Measurements from ENCODE around the gene LARGE1. TPM values are rescaled to one million over a fixed set of nuclear protein-coding genes. Genes with fewer than 3 reads are reported as not detected.
A peak's percentile ranks its signal among the peaks of the same experiment; 100 is the strongest.

LARGE1 gene
- total RNA-seq, 4 donors from 2014 or later: 18.7 to 82.1 (median 39.2) TPM

GRCh38 chr22:33737662-33738061 lies 182.6 kb downstream of the LARGE1 start:
- no peaks in the 10 kb centered on the region for H3K36me3 ChIP-seq
- intact Hi-C loops (cut with DNase I; ENCODE audit: low total_unique reads): no loop called here
- H3K4me3 ChIP-seq: no peak overlapping the region
- TF ChIP-seq, protein P1, sequence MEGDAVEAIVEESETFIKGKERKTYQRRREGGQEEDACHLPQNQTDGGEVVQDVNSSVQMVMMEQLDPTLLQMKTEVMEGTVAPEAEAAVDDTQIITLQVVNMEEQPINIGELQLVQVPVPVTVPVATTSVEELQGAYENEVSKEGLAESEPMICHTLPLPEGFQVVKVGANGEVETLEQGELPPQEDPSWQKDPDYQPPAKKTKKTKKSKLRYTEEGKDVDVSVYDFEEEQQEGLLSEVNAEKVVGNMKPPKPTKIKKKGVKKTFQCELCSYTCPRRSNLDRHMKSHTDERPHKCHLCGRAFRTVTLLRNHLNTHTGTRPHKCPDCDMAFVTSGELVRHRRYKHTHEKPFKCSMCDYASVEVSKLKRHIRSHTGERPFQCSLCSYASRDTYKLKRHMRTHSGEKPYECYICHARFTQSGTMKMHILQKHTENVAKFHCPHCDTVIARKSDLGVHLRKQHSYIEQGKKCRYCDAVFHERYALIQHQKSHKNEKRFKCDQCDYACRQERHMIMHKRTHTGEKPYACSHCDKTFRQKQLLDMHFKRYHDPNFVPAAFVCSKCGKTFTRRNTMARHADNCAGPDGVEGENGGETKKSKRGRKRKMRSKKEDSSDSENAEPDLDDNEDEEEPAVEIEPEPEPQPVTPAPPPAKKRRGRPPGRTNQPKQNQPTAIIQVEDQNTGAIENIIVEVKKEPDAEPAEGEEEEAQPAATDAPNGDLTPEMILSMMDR (IDR thresholded peaks at IDR 0.05): no peak
- no peak for TF ChIP-seq POLR2A (IDR thresholded peaks at IDR 0.05)
- H3K4me1 ChIP-seq: no peaks in the 10 kb centered on the region
- DNase-seq: no peak
- no peak overlapping the region for H3K27ac ChIP-seq
- H3K27me3 ChIP-seq: no peaks in the 10 kb centered on the region
- no peaks in the 10 kb centered on the region for H3K9me3 ChIP-seq

DNA sequence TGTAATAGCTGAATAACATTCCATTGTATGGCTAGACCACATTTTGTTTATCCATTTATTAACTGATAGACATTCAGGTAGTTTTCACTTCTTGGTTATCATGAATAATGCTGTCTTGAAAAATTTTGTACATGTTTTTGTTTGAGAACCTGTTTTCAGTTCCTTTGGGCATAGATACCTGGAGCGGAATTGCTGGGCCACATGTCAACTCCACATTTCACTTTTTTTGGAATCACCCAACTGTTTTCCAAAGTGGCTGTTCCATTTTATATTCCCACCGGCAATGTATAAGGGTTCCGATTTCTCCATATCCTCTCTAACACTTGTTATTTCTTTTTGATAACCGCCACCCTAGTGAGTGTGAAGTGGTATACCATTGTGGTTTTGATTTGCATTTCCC lies 184.3 kb downstream of the LARGE1 start:
- intact Hi-C loops (cut with DNase I; ENCODE audit: low total_unique reads): no loop called here
- no peak for DNase-seq
- no peaks in the 10 kb centered on the region for H3K9me3 ChIP-seq
- H3K27ac ChIP-seq: no peak overlapping the region
- TF ChIP-seq, protein P1 (IDR thresholded peaks at IDR 0.05): no peak
- no peak for TF ChIP-seq POLR2A (IDR thresholded peaks at IDR 0.05)
- no peak overlapping the region for H3K4me3 ChIP-seq
- H3K36me3 ChIP-seq: no peaks in the 10 kb centered on the region
- no peaks in the 10 kb centered on the region for H3K27me3 ChIP-seq
- H3K4me1 ChIP-seq: no peaks in the 10 kb centered on the region

- intact Hi-C loops (cut with DNase I; ENCODE audit: low total_unique reads): no loop called here
- H3K4me3 ChIP-seq: no peak overlapping the region
- TF ChIP-seq POLR2A (IDR thresholded peaks at IDR 0.05): no peak
- TF ChIP-seq, protein P1 (IDR thresholded peaks at IDR 0.05): no peak
Measured at GRCh38 chr22:33728847-33729246, 191.4 kb downstream of the LARGE1 start.

DNA sequence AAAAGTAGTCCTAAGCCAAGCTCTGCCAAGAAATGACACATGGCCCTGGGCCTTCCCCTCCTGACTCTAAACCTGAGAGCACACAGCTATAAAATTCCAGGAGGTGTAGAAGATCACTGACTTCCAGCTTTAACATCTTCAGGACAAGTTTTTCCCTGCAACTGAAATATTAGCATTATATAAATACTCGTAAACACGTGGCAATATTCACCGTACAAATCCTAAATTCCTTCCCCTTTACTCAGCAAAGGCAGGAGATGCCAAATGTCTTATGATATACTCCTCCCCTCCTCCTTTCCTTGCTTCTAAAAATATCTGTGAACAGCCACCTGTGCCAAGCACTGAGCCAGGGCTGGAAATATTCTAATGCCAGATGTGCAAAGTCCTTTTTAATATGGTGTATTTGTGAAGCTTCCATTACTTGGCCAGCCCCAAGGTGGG lies 194.0 kb downstream of the LARGE1 start:
- TF ChIP-seq POLR2A (IDR thresholded peaks at IDR 0.05): no peak
- TF ChIP-seq, protein P1 (IDR thresholded peaks at IDR 0.05): no peak
- peak in 1 of 2 donors; percentile 27 for DNase-seq
- H3K27me3 ChIP-seq: no peaks in the 10 kb centered on the region
- H3K4me3 ChIP-seq: no peak overlapping the region
- no peaks in the 10 kb centered on the region for H3K36me3 ChIP-seq
- intact Hi-C loops (cut with DNase I; ENCODE audit: low total_unique reads): no loop called here
- H3K9me3 ChIP-seq: no peaks in the 10 kb centered on the region
- H3K4me1 ChIP-seq: peaks cover 0 to 6% of the 10 kb centered on the region in 2 donors
- H3K27ac ChIP-seq: peak overlapping the region; percentile 22 to 68

More at GRCh38 chr22:33728847-33729246, 191.4 kb downstream of the LARGE1 start:
- Histone ChIP-seq H3K27ac (no peak overlapping the region), H3K36me3 (no peaks in the 10 kb centered on the region), H3K9me3 (no peaks in the 10 kb centered on the region), H3K4me1 (peaks cover 0 to 6% of the 10 kb centered on the region in 2 donors), H3K27me3 (no peaks in the 10 kb centered on the region)
- DNase-seq: no peak

- peaks cover 0 to 6% of the 10 kb centered on the region in 2 donors for H3K4me1 ChIP-seq
- no peak for DNase-seq
- no peaks in the 10 kb centered on the region for H3K27me3 ChIP-seq
- no peak overlapping the region for H3K4me3 ChIP-seq
- intact Hi-C loops (cut with DNase I; ENCODE audit: low total_unique reads): no loop called here
- no peak for TF ChIP-seq POLR2A (IDR thresholded peaks at IDR 0.05)
- TF ChIP-seq, protein P1 (IDR thresholded peaks at IDR 0.05): no peak
- H3K27ac ChIP-seq: no peak overlapping the region
- H3K9me3 ChIP-seq: no peaks in the 10 kb centered on the region
- H3K36me3 ChIP-seq: no peaks in the 10 kb centered on the region
Measured at GRCh38 chr22:33723915-33724314, 196.4 kb downstream of the LARGE1 start.

All from uterus (tissue), 4 donors.